Measurements from ENCODE around the gene NHSL2. TPM values are rescaled to one million over a fixed set of nuclear protein-coding genes. Genes with fewer than 3 reads are reported as not detected.

NHSL2 gene
- total RNA-seq, 2 donors from 2014 or later = 1.0 to 4.1 TPM

DNA sequence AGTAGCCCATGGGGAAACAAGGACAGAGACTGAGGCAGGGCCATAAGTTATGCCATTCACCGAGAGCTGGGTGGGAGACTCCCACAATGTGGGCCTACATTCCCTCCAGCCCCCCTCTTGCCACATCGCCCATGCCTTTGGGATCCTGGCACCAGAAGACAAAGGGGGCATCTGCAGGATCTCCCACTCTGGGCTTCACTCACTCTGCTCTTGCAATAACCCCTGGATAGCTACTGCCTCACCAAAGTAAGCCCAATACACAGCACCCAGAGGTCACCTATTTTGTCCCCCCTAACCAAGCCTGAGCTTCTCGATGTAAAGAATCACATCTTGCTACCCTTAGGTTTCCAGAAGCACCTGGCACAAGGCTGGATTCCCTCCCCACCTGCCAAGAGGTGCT lies 221.8 kb downstream of the NHSL2 start:
- Histone ChIP-seq H3K9me3 (no peaks in the 10 kb centered on the region), H3K27me3 (peaks cover 13% of the 10 kb centered on the region), H3K27ac (no peak overlapping the region), H3K9ac (ENCODE audit: low read depth in 2 of 2, low read length in 2 of 2) (no peak overlapping the region), H3K4me3 (no peak overlapping the region), H3K36me3 (no peaks in the 10 kb centered on the region), H3K4me1 (no peaks in the 10 kb centered on the region)
- DNase-seq = no peak
- intact Hi-C loops (cut with DNase I) = no loop called here
- TF ChIP-seq, protein P1, sequence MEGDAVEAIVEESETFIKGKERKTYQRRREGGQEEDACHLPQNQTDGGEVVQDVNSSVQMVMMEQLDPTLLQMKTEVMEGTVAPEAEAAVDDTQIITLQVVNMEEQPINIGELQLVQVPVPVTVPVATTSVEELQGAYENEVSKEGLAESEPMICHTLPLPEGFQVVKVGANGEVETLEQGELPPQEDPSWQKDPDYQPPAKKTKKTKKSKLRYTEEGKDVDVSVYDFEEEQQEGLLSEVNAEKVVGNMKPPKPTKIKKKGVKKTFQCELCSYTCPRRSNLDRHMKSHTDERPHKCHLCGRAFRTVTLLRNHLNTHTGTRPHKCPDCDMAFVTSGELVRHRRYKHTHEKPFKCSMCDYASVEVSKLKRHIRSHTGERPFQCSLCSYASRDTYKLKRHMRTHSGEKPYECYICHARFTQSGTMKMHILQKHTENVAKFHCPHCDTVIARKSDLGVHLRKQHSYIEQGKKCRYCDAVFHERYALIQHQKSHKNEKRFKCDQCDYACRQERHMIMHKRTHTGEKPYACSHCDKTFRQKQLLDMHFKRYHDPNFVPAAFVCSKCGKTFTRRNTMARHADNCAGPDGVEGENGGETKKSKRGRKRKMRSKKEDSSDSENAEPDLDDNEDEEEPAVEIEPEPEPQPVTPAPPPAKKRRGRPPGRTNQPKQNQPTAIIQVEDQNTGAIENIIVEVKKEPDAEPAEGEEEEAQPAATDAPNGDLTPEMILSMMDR (IDR thresholded peaks at IDR 0.05) = no peak

DNA sequence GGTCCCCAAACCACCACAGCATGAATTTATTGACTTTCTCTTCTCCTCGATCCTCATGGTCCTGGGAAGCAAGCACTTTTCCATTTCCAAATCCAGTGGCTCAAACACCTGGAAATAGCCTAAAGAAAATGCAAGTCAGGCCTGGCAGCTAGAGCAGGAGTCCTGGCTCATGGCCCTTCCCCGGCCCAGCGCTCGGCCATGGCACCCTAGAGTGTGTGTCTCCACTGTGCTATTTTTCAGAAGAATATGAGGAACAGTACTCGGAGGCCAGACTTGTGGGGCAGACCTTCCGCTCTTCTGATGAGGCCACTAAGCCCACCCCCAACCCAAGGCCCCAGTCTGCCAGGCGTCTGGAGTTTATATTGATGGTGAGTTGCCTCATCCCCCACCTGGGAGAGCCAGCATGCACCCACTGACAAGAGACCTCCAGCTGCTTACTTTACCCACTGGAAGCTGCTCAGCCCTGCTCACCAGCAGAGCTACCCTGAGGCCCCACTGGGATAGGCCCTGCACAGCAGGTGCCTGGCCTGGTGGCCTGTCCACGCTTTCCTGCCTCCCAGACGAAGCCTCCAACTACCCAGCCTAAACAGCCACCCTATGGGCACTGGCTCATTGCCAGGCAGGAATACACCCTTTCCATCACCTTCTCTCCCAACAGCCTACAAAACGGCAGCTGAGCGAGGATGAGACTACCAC lies 223.4 kb downstream of the NHSL2 start:
- Histone ChIP-seq H3K9ac (ENCODE audit: low read depth in 2 of 2, low read length in 2 of 2) (no peak overlapping the region), H3K36me3 (no peaks in the 10 kb centered on the region), H3K4me3 (no peak overlapping the region), H3K4me1 (no peaks in the 10 kb centered on the region), H3K9me3 (no peaks in the 10 kb centered on the region), H3K27ac (no peak overlapping the region), H3K27me3 (peaks cover 13% of the 10 kb centered on the region)
- intact Hi-C loops (cut with DNase I) = no loop called here
- TF ChIP-seq, protein P1 (IDR thresholded peaks at IDR 0.05) = no peak
- no peak for DNase-seq

DNA sequence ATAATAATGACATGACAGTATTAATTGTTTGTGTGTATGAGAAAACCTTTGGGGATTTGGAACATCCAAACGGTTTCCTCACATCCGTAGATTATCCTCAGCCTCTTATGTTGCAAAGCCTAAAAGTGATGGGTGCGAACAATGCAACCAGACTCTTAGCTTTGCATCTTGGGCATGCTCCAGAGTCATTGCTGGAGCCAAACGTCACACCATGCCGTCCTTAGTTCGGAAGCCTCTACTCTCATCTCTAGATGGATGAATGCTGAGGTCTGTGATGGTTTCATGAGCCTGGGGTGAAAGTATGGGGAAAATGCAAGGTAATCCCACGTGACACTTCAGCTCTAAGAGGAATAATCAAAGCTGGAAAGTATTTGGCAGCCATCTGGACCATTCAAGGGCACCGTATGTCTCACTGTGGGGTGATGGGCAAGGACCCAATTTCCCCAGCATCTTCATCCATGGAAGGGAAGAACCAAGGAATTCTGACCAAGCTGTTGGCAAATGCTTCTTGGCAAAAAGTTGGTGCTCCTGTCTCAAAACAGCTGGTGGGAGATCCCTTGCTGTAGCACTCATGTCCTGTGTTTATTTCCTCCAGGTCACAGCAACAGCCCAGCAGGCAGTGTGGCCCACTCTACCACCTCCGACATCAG lies 227.3 kb downstream of the NHSL2 start:
- intact Hi-C loops (cut with DNase I) = no loop called here
- no peak overlapping the region for H3K9ac ChIP-seq (ENCODE audit: low read depth in 2 of 2, low read length in 2 of 2)
- no peaks in the 10 kb centered on the region for H3K9me3 ChIP-seq
- no peak for DNase-seq
- H3K4me3 ChIP-seq = no peak overlapping the region
- H3K27me3 ChIP-seq = no peaks in the 10 kb centered on the region
- no peaks in the 10 kb centered on the region for H3K4me1 ChIP-seq
- H3K36me3 ChIP-seq = no peaks in the 10 kb centered on the region
- H3K27ac ChIP-seq = no peak overlapping the region
- TF ChIP-seq, protein P1 (IDR thresholded peaks at IDR 0.05) = no peak

DNA sequence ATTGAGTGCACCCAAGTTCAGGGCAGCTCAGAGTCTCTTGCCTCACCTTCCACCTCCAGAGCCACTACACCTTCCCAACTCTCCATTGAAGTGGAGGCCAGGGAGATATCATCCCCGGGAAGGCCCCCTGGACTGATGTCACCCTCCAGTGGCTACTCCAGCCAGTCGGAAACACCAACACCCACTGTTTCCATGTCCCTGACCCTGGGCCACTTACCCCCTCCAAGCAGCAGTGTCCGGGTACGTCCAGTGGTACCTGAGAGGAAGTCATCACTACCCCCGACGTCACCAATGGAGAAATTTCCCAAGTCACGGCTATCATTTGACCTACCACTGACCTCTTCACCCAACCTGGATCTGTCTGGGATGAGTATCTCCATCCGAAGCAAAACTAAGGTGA lies 228.9 kb downstream of the NHSL2 start:
- DNase-seq = no peak
- intact Hi-C loops (cut with DNase I) = no loop called here
- no peak overlapping the region for H3K27ac ChIP-seq
- no peaks in the 10 kb centered on the region for H3K36me3 ChIP-seq
- no peaks in the 10 kb centered on the region for H3K27me3 ChIP-seq
- no peaks in the 10 kb centered on the region for H3K9me3 ChIP-seq
- no peak overlapping the region for H3K4me3 ChIP-seq
- TF ChIP-seq, protein P1 (IDR thresholded peaks at IDR 0.05) = no peak
- H3K4me1 ChIP-seq = no peaks in the 10 kb centered on the region
- H3K9ac ChIP-seq (ENCODE audit: low read depth in 2 of 2, low read length in 2 of 2) = no peak overlapping the region

DNA sequence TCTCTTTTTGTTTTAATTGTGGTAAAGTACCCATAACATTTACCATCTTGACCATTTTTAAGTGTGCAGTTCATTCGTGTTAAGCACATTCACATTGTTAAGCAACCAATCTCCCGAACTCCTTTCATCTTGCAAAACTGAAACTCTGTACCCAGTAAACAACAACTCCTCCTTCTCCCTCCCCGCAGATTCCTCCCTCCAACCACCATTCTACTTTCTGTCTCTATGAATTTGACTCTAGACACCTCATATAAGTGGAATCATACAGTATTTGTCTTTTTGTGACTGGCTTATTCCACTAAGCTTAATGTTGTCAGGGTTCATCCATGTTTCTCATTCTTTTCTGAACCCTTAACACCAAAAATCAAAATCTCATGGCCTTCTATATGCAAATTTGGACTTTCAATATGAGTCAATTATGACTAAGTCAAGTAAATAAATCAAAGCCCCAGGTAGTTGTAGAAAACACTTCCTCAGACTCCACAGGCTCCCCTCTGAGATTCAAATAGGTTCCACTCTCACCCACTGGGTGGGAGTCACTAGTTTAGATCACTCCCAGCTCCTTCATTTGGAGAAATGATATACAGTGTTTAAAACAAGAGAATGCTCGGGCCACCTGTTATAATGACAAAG lies 230.8 kb downstream of the NHSL2 start:
- Histone ChIP-seq H3K9me3 (no peaks in the 10 kb centered on the region), H3K36me3 (no peaks in the 10 kb centered on the region), H3K27me3 (no peaks in the 10 kb centered on the region), H3K4me1 (no peaks in the 10 kb centered on the region), H3K27ac (no peak overlapping the region), H3K9ac (ENCODE audit: low read depth in 2 of 2, low read length in 2 of 2) (no peak overlapping the region), H3K4me3 (no peak overlapping the region)
- TF ChIP-seq, protein P1 (IDR thresholded peaks at IDR 0.05) = no peak
- DNase-seq = no peak
- intact Hi-C loops (cut with DNase I) = no loop called here
